Gastrocnemius medialis (tissue), 4 donors: ENCODE results near the gene RPS3A.

Experiments
- CTCF ChIP-seq, 5 experiments: fragments of 450-650 bp in 3 of 5; fragments of 200-600 bp in 2 of 5; sonication (generic) in 2 of 5; IDR thresholded peaks in 4 of 5; conservative IDR thresholded peaks in 1 of 5; 1 replicate in 4 of 5; 2 replicates in 1 of 5; pipeline ENCODE4 v1.5.1; 2016 to 2019; ENCODE audit warnings: antibody characterized with exemption in 5 of 5, mild to moderate bottlenecking in 3 of 5, moderate library complexity in 3 of 5
- POLR2A ChIP-seq, 2 donors: fragments of 450-650 bp; IDR thresholded peaks; one replicate each; pipeline ENCODE4 v1.6.1; 2017; ENCODE audit warnings: antibody characterized with exemption in 2 of 2, mild to moderate bottlenecking in 2 of 2, moderate library complexity in 2 of 2

- TF ChIP-seq POLR2A (IDR thresholded peaks at IDR 0.05) (no peak), CTCF (IDR thresholded peaks at IDR 0.05 in 4 of 5, conservative IDR thresholded peaks at IDR 0.05 in 1 of 5) (no peak)
These were observed 1.7 kb upstream of the RPS3A start for GRCh38 chr4:151097759-151098158.
